ENCODE results near the gene G3BP2. TPM values are rescaled to one million over a fixed set of nuclear protein-coding genes. Genes with fewer than 3 reads are reported as not detected.

Gene G3BP2
- total RNA-seq, 3 donors from 2014 or later: 75.4 to 92.6 (median 86.2) TPM

GRCh38 chr4:75639124-75639695 lies 34.0 kb downstream of the G3BP2 start:
- Histone ChIP-seq H3K27me3 (no peaks in the 10 kb centered on the region), H3K36me3 (no peaks in the 10 kb centered on the region), H3K27ac (no peak overlapping the region), H3K4me3 (no peak overlapping the region), H3K4me1 (no peaks in the 10 kb centered on the region), H3K9me3 (no peaks in the 10 kb centered on the region)
- DNase-seq (ENCODE audit: low spot score in 2 of 2): no peak
- TF ChIP-seq POLR2AphosphoS5 (IDR thresholded peaks at IDR 0.05): no peak
- intact Hi-C loops (cut with DNase I; ENCODE audit: low total_unique reads): no loop called here

GRCh38 chr4:75637827-75638226 lies 35.4 kb downstream of the G3BP2 start:
- intact Hi-C loops (cut with DNase I; ENCODE audit: low total_unique reads): no loop called here
- no peaks in the 10 kb centered on the region for H3K27me3 ChIP-seq

GRCh38 chr4:75637176-75637575 lies 36.0 kb downstream of the G3BP2 start:
- DNase-seq (ENCODE audit: low spot score in 2 of 2): no peak
- Histone ChIP-seq H3K27me3 (no peaks in the 10 kb centered on the region), H3K36me3 (no peaks in the 10 kb centered on the region), H3K27ac (no peak overlapping the region), H3K4me1 (no peaks in the 10 kb centered on the region), H3K9me3 (no peaks in the 10 kb centered on the region), H3K4me3 (no peak overlapping the region)
- no peak for TF ChIP-seq CTCF (IDR thresholded peaks at IDR 0.05)
- TF ChIP-seq POLR2A (IDR thresholded peaks at IDR 0.05): no peak
- TF ChIP-seq POLR2AphosphoS5 (IDR thresholded peaks at IDR 0.05): no peak
- intact Hi-C loops (cut with DNase I; ENCODE audit: low total_unique reads): no loop called here

More at GRCh38 chr4:75637827-75638226, 35.4 kb downstream of the G3BP2 start:
- Histone ChIP-seq H3K4me1 (no peaks in the 10 kb centered on the region), H3K9me3 (no peaks in the 10 kb centered on the region), H3K36me3 (no peaks in the 10 kb centered on the region), H3K27ac (no peak overlapping the region), H3K4me3 (no peak overlapping the region)
- TF ChIP-seq CTCF (IDR thresholded peaks at IDR 0.05) (no peak), POLR2A (IDR thresholded peaks at IDR 0.05) (no peak), POLR2AphosphoS5 (IDR thresholded peaks at IDR 0.05) (no peak)
- no peak for DNase-seq (ENCODE audit: low spot score in 2 of 2)

- no peak for DNase-seq (ENCODE audit: low spot score in 2 of 2)
- H3K4me3 ChIP-seq: no peak overlapping the region
- no peak for TF ChIP-seq CTCF (IDR thresholded peaks at IDR 0.05)
- TF ChIP-seq POLR2A (IDR thresholded peaks at IDR 0.05): no peak
- no peak for TF ChIP-seq POLR2AphosphoS5 (IDR thresholded peaks at IDR 0.05)
- H3K27ac ChIP-seq: no peak overlapping the region
- intact Hi-C loops (cut with DNase I; ENCODE audit: low total_unique reads): no loop called here
- no peaks in the 10 kb centered on the region for H3K27me3 ChIP-seq
- H3K4me1 ChIP-seq: no peaks in the 10 kb centered on the region
- no peaks in the 10 kb centered on the region for H3K36me3 ChIP-seq
- no peaks in the 10 kb centered on the region for H3K9me3 ChIP-seq
Observed at GRCh38 chr4:75634951-75635350, 38.3 kb downstream of the G3BP2 start.

GRCh38 chr4:75634281-75634680 lies 38.9 kb downstream of the G3BP2 start:
- Histone ChIP-seq H3K27ac (no peak overlapping the region), H3K9me3 (no peaks in the 10 kb centered on the region), H3K36me3 (no peaks in the 10 kb centered on the region), H3K4me3 (no peak overlapping the region), H3K4me1 (no peaks in the 10 kb centered on the region), H3K27me3 (no peaks in the 10 kb centered on the region)
- intact Hi-C loops (cut with DNase I; ENCODE audit: low total_unique reads): no loop called here
- DNase-seq (ENCODE audit: low spot score in 2 of 2): no peak
- TF ChIP-seq POLR2AphosphoS5 (IDR thresholded peaks at IDR 0.05) (no peak), POLR2A (IDR thresholded peaks at IDR 0.05) (no peak), CTCF (IDR thresholded peaks at IDR 0.05) (no peak)

- H3K9me3 ChIP-seq: no peaks in the 10 kb centered on the region
- no peaks in the 10 kb centered on the region for H3K36me3 ChIP-seq
- H3K27me3 ChIP-seq: no peaks in the 10 kb centered on the region
- no peak overlapping the region for H3K27ac ChIP-seq
- intact Hi-C loops (cut with DNase I; ENCODE audit: low total_unique reads): no loop called here
- no peak overlapping the region for H3K4me3 ChIP-seq
- no peak for TF ChIP-seq CTCF (IDR thresholded peaks at IDR 0.05)
- no peak for TF ChIP-seq POLR2A (IDR thresholded peaks at IDR 0.05)
- no peak for TF ChIP-seq POLR2AphosphoS5 (IDR thresholded peaks at IDR 0.05)
- no peaks in the 10 kb centered on the region for H3K4me1 ChIP-seq
- no peak for DNase-seq (ENCODE audit: low spot score in 2 of 2)
Observed at GRCh38 chr4:75633846-75634245, 39.4 kb downstream of the G3BP2 start.
